CD4-positive, alpha-beta T cell treated with Interleukin-15 for 4 hours (primary cell): ENCODE measurements around the gene KCNMA1.
"Not testable (repeated sequence)": the region's sequence is repeated elsewhere in the genome, so short reads cannot be mapped to it uniquely, and the experiment has no call there.

Experiments used
- DNase-seq: peaks from one replicate; pipeline ENCODE4 v3.0.0-alpha.2; 2020; ENCODE audit warnings: low spot score

The KCNMA1 gene

DNA sequence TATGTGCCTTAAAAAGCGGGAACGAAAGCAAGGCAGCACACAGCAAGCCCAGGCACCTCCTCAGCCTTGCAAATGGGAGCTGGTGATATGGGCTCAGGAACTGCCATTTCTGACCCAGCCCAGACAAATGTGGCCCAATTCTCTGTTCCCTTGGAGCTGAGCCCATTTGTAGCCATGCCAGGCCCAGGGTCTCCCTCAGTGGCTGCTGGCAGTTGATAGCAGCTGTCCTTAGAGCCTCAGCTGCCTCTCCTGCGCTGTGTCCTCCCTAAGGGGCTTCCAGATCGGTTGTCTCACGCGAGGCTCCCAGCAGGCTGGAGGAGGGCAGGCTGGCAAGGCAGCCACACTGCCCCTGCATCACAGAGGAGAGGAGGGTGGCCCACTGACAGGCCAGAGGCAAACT is 275.8 kb downstream of the KCNMA1 start:
- no peak for DNase-seq

- DNase-seq = no peak
Observed at GRCh38 chr10:77361426-77361825, 276.2 kb downstream of the KCNMA1 start.

- no peak for DNase-seq
Observed at GRCh38 chr10:77360835-77361234, 276.8 kb downstream of the KCNMA1 start.

DNA sequence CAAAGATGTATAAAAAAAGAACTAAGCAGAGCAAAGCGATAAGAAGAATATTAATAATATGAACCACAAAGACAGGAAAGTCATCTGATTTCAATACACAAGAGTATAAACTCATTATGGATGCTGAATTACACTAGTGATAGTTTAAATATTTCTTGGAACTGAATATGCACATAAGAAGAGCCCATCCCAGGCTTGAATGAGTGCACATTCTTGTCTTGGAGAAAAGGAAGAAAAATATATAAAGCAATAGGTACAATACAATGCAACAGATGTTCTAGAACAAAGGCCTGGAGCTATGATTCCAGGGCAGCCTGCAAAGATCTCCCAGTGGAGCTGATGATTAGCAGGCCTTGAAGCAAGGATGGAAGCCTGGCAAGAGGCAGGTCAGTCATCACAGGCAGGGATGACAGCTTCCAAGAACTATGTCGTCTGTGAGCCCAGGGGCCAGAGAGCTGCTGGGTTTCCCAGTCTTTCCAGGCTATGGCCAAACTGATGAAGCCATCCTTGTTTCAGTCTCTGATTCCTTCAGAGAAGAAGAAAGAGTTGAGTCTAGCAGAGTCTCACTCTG is 277.6 kb downstream of the KCNMA1 start:
- DNase-seq = no peak

DNA sequence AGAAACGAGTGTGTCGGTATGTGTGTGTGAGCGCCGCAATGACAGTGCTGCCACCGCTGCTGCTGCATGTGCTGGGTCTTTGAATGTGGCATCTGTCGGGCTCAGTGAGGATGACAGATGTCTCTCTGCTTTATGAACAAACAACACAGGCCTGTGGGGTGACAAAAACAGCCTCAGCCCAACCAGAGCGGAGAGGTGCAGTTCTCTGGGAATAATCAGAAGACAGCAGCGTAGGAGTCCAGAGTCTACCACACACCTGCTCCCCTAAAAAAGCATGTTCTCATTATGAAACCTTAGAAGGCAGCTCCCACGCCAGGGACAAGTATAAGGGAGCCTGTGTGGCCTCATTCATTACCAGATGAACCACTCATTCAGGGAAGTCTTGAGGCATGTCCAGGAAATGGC is 278.3 kb downstream of the KCNMA1 start:
- DNase-seq = no peak

DNA sequence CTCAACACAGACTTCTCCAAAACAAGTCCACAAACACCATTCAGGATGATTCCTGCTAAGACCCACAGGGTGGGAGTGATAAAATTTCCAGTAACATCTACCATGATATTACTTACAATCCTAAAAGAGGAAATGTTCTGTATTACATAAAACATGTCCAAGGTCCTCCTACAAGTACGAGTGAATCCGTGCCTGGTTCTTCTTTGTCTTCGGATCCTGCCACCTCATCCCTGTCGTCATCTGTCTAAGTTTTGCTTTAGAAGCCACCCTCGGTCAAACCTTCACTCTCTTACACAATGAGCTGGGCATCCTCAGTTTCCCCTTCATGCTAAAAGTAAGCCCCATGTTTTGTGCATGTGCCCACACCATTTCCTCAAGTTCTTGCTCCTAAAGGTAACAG is 279.0 kb downstream of the KCNMA1 start:
- DNase-seq = no peak

- no peak for DNase-seq
Observed at GRCh38 chr10:77357611-77358310, 279.8 kb downstream of the KCNMA1 start.

GRCh38 chr10:77357185-77357584 is 280.4 kb downstream of the KCNMA1 start:
- DNase-seq = no peak

DNA sequence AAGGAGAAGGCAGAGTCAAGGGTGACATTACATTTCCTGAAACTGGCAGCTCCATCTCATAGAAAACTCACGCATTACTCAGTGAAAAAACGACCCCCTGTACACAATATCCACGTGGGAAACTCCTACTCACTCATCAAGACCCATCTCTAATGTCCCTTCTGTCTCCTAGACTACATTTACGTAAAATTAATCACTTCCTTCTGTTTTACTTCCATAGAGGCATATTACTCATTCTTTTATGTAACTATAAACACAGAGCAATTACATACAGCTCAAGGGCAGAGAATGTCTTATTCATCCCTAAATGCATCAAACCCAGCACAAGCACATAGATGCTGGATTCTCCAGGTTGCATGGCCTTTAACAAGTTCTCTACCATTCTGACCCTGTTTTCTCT is 281.8 kb downstream of the KCNMA1 start:
- no peak for DNase-seq

- DNase-seq = no peak
Observed at GRCh38 chr10:77351386-77351785, 286.2 kb downstream of the KCNMA1 start.

GRCh38 chr10:77350711-77351119 is 286.9 kb downstream of the KCNMA1 start:
- DNase-seq = no peak

DNA sequence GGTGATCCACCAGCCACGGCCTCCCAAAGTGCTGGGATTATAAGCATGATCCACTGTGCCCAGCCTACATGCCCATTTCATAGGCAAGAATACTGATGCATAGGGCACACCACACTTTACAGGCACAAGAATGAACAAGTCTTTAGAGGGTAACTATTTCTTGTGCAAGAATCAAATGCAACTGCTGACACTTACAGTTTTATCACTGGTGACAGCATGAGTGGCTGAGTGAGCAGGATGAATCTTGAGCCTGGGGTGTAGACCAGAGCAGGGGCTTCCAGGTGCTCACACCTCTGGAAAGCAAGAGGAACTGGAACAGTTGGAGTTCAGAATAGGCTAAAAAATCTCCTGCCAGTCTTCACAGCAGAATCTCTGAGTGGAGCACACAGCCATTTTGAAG is 287.5 kb downstream of the KCNMA1 start:
- DNase-seq = no peak

- DNase-seq = no peak
Observed at GRCh38 chr10:77349226-77349625, 288.4 kb downstream of the KCNMA1 start.

- no peak for DNase-seq
Observed at GRCh38 chr10:77348751-77349150, 288.9 kb downstream of the KCNMA1 start.

- no peak for DNase-seq
Observed at GRCh38 chr10:77348082-77348481, 289.5 kb downstream of the KCNMA1 start.

DNA sequence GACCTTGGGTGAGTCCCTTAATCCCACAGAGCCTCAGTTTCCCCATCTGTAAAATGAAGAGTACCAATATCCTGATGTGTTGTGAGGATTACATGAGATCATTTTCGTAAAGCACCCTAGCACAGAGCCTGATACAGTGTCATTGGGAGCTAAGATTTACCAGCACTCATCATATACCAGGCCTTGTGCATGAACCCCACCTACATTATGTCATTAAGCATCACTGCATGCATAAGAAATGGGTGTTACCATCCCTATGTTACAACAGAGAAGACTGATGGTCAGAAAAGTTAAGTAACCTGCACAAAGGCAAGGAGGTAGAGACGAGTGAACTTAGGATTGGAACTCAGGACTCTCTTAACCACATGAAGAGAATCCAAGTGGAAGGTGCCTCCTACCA is 290.6 kb downstream of the KCNMA1 start:
- DNase-seq = no peak

DNA sequence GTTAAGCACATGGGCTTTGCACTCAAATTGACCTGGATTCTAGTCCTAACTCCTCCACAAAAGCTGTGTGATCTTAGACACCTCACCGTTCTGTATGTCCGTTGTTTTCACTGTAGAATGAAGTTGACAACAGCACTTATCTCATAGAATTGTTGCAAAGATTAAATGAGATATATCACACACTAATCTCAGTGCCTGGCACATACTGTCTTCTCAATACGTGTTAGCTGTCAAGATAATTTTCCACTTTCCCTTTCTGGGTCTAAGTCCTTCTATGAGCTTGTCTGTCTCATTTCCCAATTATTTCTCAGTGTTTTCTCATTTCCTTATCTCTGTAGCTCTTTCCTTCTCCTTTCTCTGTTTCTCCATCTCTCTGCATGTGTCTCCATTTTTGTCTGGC is 296.6 kb downstream of the KCNMA1 start:
- no peak for DNase-seq

GRCh38 chr10:77339872-77340271 is 297.7 kb downstream of the KCNMA1 start:
- not testable (repeated sequence) for DNase-seq

DNA sequence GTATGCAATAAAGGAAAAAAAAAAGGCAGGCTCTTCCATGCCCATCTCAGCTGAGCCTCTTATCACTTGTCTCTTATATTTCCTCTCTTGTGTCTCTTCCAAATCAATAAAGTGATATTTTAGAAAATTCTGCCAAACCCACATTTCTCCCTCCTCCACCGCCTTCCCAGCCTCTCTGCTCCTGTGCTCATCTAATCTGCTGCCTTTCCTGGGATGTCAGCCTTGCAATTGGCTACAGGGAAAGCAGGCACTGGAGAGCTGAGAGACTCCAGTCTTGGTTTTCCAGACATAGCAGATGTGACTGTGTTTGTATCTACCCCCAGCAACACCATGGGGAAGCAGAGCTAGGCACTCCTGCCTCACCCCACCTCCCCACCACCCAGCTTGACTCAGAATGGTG is 298.4 kb downstream of the KCNMA1 start:
- no peak for DNase-seq

DNA sequence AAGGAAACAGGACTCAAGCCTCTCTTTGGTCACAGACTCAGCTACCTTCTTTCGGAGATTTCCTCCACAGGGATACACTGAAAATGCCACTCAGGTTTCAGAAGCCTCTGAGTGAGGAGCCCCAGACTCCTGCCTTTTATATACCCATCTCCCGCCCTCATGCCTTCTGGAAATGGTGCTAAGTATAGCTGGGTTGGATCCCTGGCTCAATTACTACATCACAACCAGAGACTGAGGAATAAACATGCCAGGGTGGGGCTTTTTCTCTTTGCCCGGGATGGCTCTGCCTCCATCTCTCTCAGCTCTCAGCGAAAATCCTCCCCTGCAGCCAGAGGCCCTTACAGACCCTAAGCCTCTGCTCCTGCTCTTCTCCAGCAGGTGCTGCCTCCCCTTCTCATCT is 299.5 kb downstream of the KCNMA1 start:
- no peak for DNase-seq

DNA sequence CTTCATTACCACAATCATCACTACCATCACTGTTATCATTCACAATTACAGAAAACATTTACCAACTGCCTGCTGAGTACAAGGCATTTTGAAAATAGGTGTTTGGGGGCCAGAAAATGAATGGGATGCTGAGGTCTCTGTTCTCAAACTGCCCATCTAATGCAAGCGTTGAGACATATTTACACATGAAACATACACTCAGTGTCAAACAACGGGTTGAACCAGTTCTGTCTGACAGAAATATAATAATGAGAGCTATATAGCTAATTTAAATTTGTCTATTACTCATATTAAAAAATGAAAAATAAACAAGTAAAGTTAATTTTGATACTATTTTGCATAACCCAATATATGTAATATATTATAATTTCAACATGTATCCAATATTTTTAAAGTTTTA is 303.1 kb downstream of the KCNMA1 start:
- DNase-seq = no peak

DNA sequence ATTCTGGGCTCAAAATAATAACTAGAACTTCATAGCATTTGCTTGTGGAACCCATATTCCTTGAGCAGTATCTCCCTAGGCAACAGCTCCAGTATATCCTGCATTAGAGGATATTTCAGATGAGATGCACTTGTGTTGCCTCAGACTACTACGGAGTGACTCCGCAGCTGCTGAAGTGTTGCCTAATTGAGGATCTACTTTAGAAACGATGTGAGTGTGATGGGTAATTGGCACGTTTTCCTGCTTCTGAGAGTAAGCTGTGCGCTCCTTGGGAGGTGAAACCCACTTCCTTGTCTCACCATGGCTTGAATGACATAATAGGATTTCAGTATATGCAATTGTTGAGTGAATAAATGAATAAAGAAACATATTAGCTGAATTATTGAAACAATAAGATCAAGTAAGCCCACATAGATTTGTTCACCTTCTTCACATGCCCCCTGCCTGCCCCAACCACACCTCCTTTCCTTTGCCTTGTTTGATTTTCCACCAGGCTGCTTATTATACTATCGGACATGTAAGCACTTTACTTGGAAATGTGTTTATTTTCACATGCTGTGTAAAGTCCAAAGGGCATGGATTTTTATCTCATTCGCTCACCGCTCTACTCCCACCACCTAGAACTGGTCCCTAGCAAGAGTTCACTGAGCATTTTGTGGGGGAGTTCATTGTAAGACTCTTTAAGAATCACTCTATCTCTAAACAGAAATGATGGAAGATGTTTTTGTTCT is 303.8 kb downstream of the KCNMA1 start:
- no peak for DNase-seq

DNA sequence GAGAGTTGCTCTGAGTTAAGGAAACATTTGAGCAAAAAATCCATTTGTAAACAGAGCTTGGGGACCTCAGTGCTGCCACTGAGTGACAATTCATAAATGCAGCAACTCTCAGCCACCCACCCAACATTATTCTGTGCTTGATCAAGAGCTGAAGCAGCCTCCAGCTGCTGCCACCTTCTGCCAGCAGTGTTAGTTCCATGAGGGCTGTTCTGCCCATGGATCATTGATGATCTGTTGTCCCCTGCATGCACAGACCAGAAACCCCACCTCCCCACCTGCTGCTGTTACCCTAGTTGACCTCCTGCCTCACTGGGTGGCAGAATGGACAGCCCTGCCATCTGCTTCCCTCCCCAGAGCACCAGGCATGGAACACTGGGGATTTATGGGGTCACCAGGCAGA is 305.4 kb downstream of the KCNMA1 start:
- no peak for DNase-seq
